GM18526 (cell line): Measurements from ENCODE around the gene BHMT.

ENCODE experiments used
- POLR2A ChIP-seq: IDR thresholded peaks from 3 replicates; pipeline ENCODE4 v1.6.1; 2011; ENCODE audit not compliant: insufficient read length; ENCODE audit errors: extremely low read depth

BHMT gene

GRCh38 chr5:79105868-79106267 lies 5.7 kb upstream of the BHMT start:
- no peak for TF ChIP-seq POLR2A

GRCh38 chr5:79107020-79107796 lies 4.4 kb upstream of the BHMT start:
- no peak for TF ChIP-seq POLR2A

GRCh38 chr5:79108086-79108485 lies 3.5 kb upstream of the BHMT start:
- no peak for TF ChIP-seq POLR2A

- TF ChIP-seq POLR2A = no peak
Observed at GRCh38 chr5:79108792-79109191, 2.8 kb upstream of the BHMT start.

- TF ChIP-seq POLR2A = no peak
Observed at GRCh38 chr5:79109527-79110492, 1.8 kb upstream of the BHMT start.

- TF ChIP-seq POLR2A = no peak
Observed at GRCh38 chr5:79111960-79112702, 522 bp downstream of the BHMT start.

GRCh38 chr5:79112703-79113058 lies 1.1 kb downstream of the BHMT start:
- no peak for TF ChIP-seq POLR2A

- no peak for TF ChIP-seq POLR2A
Observed at GRCh38 chr5:79119486-79119885, 7.9 kb downstream of the BHMT start.

- no peak for TF ChIP-seq POLR2A
Observed at GRCh38 chr5:79120221-79120620, 8.6 kb downstream of the BHMT start.

- no peak for TF ChIP-seq POLR2A
Observed at GRCh38 chr5:79122973-79123372, 11.4 kb downstream of the BHMT start.

GRCh38 chr5:79124607-79125006 lies 13.0 kb downstream of the BHMT start:
- no peak for TF ChIP-seq POLR2A

GRCh38 chr5:79130781-79131180 lies 19.2 kb downstream of the BHMT start:
- no peak for TF ChIP-seq POLR2A

GRCh38 chr5:79133121-79133656 lies 21.6 kb downstream of the BHMT start:
- TF ChIP-seq POLR2A = no peak

- TF ChIP-seq POLR2A = no peak
Observed at GRCh38 chr5:79133657-79134451, 22.2 kb downstream of the BHMT start.
